GM19372 (cell line): ENCODE measurements around the gene TBC1D3B.
"Not testable (repeated sequence)": the region's sequence is repeated elsewhere in the genome, so short reads cannot be mapped to it uniquely, and the experiment has no call there.

Experiments
- ATAC-seq: cut with Tn5 transposase; IDR thresholded peaks from one replicate; pipeline ENCODE4 v1.9.1; 2021; ENCODE audit warnings: mild to moderate bottlenecking, low read depth, moderate library complexity; ENCODE audit not compliant: unreplicated experiment

Gene TBC1D3B

GRCh38 chr17:36201506-36201905 is 25.1 kb upstream of the TBC1D3B start:
- not testable (repeated sequence) for ATAC-seq

- not testable (repeated sequence) for ATAC-seq
These were observed 24.7 kb upstream of the TBC1D3B start for GRCh38 chr17:36201102-36201501.

- no peak for ATAC-seq
These were observed 22.5 kb upstream of the TBC1D3B start for GRCh38 chr17:36198831-36199465.

- ATAC-seq, result no peak
These were observed 20.9 kb upstream of the TBC1D3B start for GRCh38 chr17:36197387-36197703.

GRCh38 chr17:36196131-36196486 is 19.7 kb upstream of the TBC1D3B start:
- no peak for ATAC-seq

- no peak for ATAC-seq
These were observed 19.1 kb upstream of the TBC1D3B start for GRCh38 chr17:36195434-36196130.

- ATAC-seq, result not testable (repeated sequence)
These were observed 18.5 kb upstream of the TBC1D3B start for GRCh38 chr17:36194832-36195433.

GRCh38 chr17:36194147-36194831 is 17.9 kb upstream of the TBC1D3B start:
- not testable (repeated sequence) for ATAC-seq

- no peak for ATAC-seq
These were observed 16.9 kb upstream of the TBC1D3B start for GRCh38 chr17:36193216-36193775.

GRCh38 chr17:36190549-36191330 is 14.3 kb upstream of the TBC1D3B start:
- ATAC-seq, result not testable (repeated sequence)

GRCh38 chr17:36189993-36190392 is 13.6 kb upstream of the TBC1D3B start:
- ATAC-seq, result not testable (repeated sequence)

- peak; percentile 63 for ATAC-seq
These were observed 12.5 kb upstream of the TBC1D3B start for GRCh38 chr17:36188891-36189306.

- not testable (repeated sequence) for ATAC-seq
These were observed 11.7 kb upstream of the TBC1D3B start for GRCh38 chr17:36187943-36188665.

- ATAC-seq, result not testable (repeated sequence)
These were observed 10.7 kb upstream of the TBC1D3B start for GRCh38 chr17:36186810-36187763.

GRCh38 chr17:36185416-36185815 is 9.0 kb upstream of the TBC1D3B start:
- ATAC-seq, result no peak

GRCh38 chr17:36184023-36184765 is 7.8 kb upstream of the TBC1D3B start:
- ATAC-seq, result no peak

GRCh38 chr17:36183001-36183971 is 6.8 kb upstream of the TBC1D3B start:
- no peak for ATAC-seq
